ENCODE data around the gene PKD1.
"Not testable (repeated sequence)": the region's sequence is repeated elsewhere in the genome, so short reads cannot be mapped to it uniquely, and the experiment has no call there.

GRCh38 chr16:2135770-2136490 lies at the start of gene PKD1:
- not testable (repeated sequence) for TF ChIP-seq FOXK2 (IDR thresholded peaks at IDR 0.05); FOXM1 (IDR thresholded peaks at IDR 0.05; ENCODE audit: borderline replicate concordance); SP1 (IDR thresholded peaks at IDR 0.05)
